NCI-H2081 (cell line): Measurements from ENCODE around the gene CTSD.
"Not testable (repeated sequence)": the region's sequence is repeated elsewhere in the genome, so short reads cannot be mapped to it uniquely, and the experiment has no call there.

ENCODE experiments used
- DNase-seq, 2 experiments: peaks; one replicate each; lab custom pipeline; 2025; lab: John Stamatoyannopoulos, UW

Gene CTSD

GRCh38 chr11:1770061-1770460 lies 6.3 kb upstream of the CTSD start:
- no peak for DNase-seq

- not testable (repeated sequence) for DNase-seq
These were observed 5.7 kb upstream of the CTSD start for GRCh38 chr11:1769304-1769936.

GRCh38 chr11:1768141-1768469 lies 4.4 kb upstream of the CTSD start:
- DNase-seq = no peak

GRCh38 chr11:1767399-1768140 lies 3.8 kb upstream of the CTSD start:
- DNase-seq = no peak

GRCh38 chr11:1766719-1767398 lies 3.1 kb upstream of the CTSD start:
- DNase-seq = no peak

- DNase-seq = no peak
These were observed 2.4 kb upstream of the CTSD start for GRCh38 chr11:1765871-1766718.

GRCh38 chr11:1763336-1763795 lies 361 bp downstream of the CTSD start:
- DNase-seq = no peak

- DNase-seq = peak in 1 of 2 experiments; percentile 12
These were observed 1.0 kb downstream of the CTSD start for GRCh38 chr11:1762537-1763302.

GRCh38 chr11:1761857-1762536 lies 1.7 kb downstream of the CTSD start:
- no peak for DNase-seq

- no peak for DNase-seq
These were observed 2.4 kb downstream of the CTSD start for GRCh38 chr11:1761110-1761856.

- no peak for DNase-seq
These were observed 3.2 kb downstream of the CTSD start for GRCh38 chr11:1760351-1761109.

- no peak for DNase-seq
These were observed 3.9 kb downstream of the CTSD start for GRCh38 chr11:1759851-1760220.

- no peak for DNase-seq
These were observed 4.4 kb downstream of the CTSD start for GRCh38 chr11:1759151-1759850.

- no peak for DNase-seq
These were observed 5.0 kb downstream of the CTSD start for GRCh38 chr11:1758611-1759150.

- DNase-seq = no peak
These were observed 5.7 kb downstream of the CTSD start for GRCh38 chr11:1757861-1758610.

- no peak for DNase-seq
These were observed 6.6 kb downstream of the CTSD start for GRCh38 chr11:1756791-1757771.
